ENCODE measurements around the gene HOXC4. TPM values are rescaled to one million over a fixed set of nuclear protein-coding genes. Genes with fewer than 3 reads are reported as not detected.

Gene HOXC4
- total and polyA plus RNA-seq, 4 donors = 0.02 TPM; not detected in 3

- TF ChIP-seq ZBTB33 (IDR thresholded peaks at IDR 0.05) = no peak
- no peak for TF ChIP-seq NR2F2 (IDR thresholded peaks at IDR 0.05)
These were observed 30.4 kb upstream of the HOXC4 start (continued) for GRCh38 chr12:54022960-54023884.

GRCh38 chr12:54024127-54024526, 29.5 kb upstream of the HOXC4 start:
- peaks cover 0 to 9% (median 3%) of the 10 kb centered on the region in 4 donors for H3K4me1 ChIP-seq (ENCODE audit: control insufficient read depth in 4 of 4, insufficient read depth in 4 of 4, low read length in 3 of 4)
- no peak overlapping the region for H3K4me3 ChIP-seq (ENCODE audit: low read depth in 1 of 3, low read length in 3 of 3)
- no peaks in the 10 kb centered on the region for H3K9me3 ChIP-seq (ENCODE audit: control insufficient read depth in 4 of 4, low read length in 3 of 4)
- H3K27ac ChIP-seq (ENCODE audit: low read depth in 1 of 2, low read length in 2 of 2) = no peak overlapping the region
- TF ChIP-seq, protein P1, sequence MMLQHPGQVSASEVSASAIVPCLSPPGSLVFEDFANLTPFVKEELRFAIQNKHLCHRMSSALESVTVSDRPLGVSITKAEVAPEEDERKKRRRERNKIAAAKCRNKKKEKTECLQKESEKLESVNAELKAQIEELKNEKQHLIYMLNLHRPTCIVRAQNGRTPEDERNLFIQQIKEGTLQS (IDR thresholded peaks at IDR 0.05) = no peak
- no peak for TF ChIP-seq RXRA (IDR thresholded peaks at IDR 0.05)
- TF ChIP-seq EGR1 (IDR thresholded peaks at IDR 0.05; ENCODE audit: low read depth in 2 of 2) = no peak
- TF ChIP-seq NR2F2 (IDR thresholded peaks at IDR 0.05) = no peak
- TF ChIP-seq CTCF (IDR thresholded peaks at IDR 0.05; ENCODE audit: low read depth, low read length, missing input control) = no peak
- no peak for TF ChIP-seq REST (IDR thresholded peaks at IDR 0.05)
- no peak for TF ChIP-seq FOXA1 (IDR thresholded peaks at IDR 0.05)
- no peak for TF ChIP-seq JUND (IDR thresholded peaks at IDR 0.05)
- no peak for TF ChIP-seq TAF1 (conservative IDR thresholded peaks at IDR 0.05)
- no peaks in the 10 kb centered on the region for H3K36me3 ChIP-seq (ENCODE audit: control insufficient read depth in 4 of 4, insufficient read depth in 3 of 4, low read depth in 1 of 4, low read length in 3 of 4)
- peaks cover 8 to 46% (median 29%) of the 10 kb centered on the region in 4 donors for H3K27me3 ChIP-seq (ENCODE audit: control insufficient read depth in 4 of 4, insufficient read depth in 4 of 4, low read length in 3 of 4)
- no peak overlapping the region for H3K9ac ChIP-seq (ENCODE audit: low read depth in 1 of 2, low read length in 2 of 2)
- 12% methylated on average over 17 of the region's 17 CpGs for WGBS
- no peak for DNase-seq (ENCODE audit: low spot score)
